Measurements from ENCODE around the gene PCAT6. TPM values are rescaled to one million over a fixed set of nuclear protein-coding genes. Genes with fewer than 3 reads are reported as not detected.
"Not testable (repeated sequence)": the region's sequence is repeated elsewhere in the genome, so short reads cannot be mapped to it uniquely, and the experiment has no call there.

The PCAT6 gene
- 0.33 and 0.47 TPM in 2 replicates for total RNA-seq (2014; rRNA removed; shearing (Covaris generic))

GRCh38 chr1:202810615-202811295, at the start of gene PCAT6:
Gene PCAT6 (plus strand): TSS chr1:202810954.
- peak; percentile 86 for DNase-seq (ENCODE audit: low spot score)

GRCh38 chr1:202762019-202762418, 48.7 kb upstream of the PCAT6 start:
- no peak for DNase-seq (ENCODE audit: low spot score)

- DNase-seq (ENCODE audit: low spot score): no peak
These were observed 45.0 kb upstream of the PCAT6 start for GRCh38 chr1:202765721-202766120.

- DNase-seq (ENCODE audit: low spot score): no peak
These were observed 40.6 kb upstream of the PCAT6 start for GRCh38 chr1:202770135-202770534.

GRCh38 chr1:202781180-202781579, 29.6 kb upstream of the PCAT6 start:
- DNase-seq (ENCODE audit: low spot score): no peak

DNA sequence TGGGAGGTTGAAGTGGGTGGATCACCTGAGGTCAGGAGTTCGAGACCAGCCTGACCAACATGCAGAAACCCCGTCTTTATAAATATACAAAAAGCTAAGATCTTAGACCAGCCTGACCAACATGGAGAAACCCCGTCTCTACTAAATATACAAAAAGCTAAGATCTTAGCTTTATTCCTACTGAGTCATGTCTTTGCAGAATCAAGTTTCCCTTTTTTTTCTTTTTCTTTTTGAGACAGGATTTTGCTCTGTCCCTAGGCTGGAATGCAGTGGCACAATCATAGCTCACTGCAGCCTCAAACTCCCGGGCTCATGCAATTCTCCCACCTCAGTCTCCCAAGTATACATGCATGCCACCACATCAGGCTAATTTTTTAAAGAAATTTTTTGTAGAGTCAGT, 23.9 kb upstream of the PCAT6 start:
- no peak for DNase-seq (ENCODE audit: low spot score)

GRCh38 chr1:202788800-202789199, 22.0 kb upstream of the PCAT6 start:
- no peak for DNase-seq (ENCODE audit: low spot score)

DNA sequence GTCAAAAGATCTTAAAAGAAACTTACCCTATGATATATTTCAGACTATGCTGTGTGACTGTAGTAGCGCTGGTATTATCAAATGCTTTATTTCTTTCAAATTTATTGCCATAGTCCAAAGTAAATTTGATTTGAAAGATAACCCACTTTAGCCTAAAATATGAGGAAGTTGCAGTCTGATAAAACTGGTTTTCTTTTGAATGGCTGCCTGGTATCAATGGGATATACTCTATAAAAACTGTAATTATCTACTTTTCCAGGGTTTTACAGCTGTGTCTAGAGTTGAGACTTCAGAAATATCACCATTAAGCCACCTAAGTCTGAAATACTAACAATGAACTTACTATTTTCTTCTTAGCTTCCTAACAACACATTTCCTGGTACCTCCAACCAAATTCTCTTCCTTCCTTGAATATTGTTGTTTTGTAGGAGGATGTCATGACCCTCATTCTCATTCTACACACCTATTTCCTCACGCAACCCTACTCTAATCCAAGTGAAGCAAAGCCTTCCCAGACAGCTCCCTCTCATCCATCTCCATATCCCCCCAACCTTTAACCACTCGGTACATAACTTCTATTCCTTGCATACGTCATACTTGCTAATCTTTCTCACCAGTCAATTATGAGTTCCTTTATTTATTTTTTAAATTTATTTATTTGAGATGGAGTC, 19.5 kb upstream of the PCAT6 start:
- no peak for DNase-seq (ENCODE audit: low spot score)

DNA sequence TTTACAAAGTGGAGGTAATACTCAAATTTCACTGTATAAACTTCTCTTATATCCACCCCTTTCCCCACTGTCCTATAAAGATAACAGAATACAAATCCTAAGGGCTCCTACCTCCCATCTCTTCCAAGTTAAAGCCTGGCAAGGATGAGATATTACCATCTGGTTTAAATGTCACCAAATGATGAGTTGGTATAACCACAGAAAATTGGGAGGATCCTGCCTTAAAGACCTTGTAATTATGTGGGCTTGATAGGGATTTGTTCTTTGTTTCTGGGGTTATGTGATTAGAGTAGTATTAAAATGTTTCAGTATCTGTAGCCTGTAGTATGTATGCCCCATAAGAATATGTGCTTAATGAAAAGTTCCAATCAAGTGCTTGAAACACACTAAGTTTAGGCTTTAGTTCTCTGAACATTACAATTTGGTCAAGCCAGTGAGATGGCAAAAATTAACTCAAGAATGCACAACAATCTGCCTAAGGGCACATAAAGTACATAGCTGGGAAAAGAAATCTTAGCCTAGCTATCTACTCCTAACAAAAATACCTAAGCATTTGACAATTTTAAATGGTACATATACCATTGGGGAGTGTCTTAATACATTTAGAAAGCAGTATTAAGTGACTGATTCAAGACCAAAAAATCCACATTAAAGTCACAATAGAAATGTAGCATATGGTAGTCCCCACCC, 16.6 kb upstream of the PCAT6 start:
- no peak for DNase-seq (ENCODE audit: low spot score)

DNA sequence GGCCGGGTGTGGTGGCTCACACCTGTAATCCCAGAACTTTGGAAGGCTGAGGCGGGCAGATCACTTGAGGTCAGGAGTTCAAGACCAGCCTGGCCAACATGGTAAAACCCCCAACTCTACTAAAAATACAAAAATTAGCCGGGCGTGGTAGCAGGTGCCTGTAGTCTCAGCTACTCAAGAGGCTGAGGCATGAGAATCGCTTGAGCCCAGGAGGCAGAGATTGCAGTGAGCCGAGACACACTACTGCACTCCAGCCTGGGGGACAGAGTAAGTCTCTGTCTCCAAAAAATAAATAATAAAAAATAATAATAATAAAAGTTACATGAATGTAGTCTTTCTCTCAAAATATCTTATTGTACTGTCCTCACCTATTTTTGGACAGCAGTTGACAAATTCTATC, 15.8 kb upstream of the PCAT6 start:
- not testable (repeated sequence) for DNase-seq (ENCODE audit: low spot score)

DNA sequence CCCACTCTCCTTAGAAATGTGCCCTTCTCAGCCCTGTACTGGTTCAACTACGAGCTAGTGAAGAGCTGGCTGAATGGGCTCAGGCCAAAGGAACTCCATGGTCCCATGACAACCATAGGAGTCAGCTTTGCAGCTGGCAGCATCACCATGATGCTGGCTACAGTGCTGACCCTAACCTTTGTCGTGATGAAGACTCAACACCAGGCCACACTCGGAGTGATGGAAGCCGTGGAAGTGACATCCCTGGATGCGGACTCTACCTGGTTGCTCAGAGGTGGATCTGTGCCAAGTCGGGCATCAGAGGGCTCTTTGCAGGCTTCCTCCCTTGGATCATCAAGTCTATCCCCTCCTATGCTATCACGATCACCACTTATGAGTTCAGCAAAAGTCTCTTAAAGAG, 14.1 kb upstream of the PCAT6 start:
- no peak for DNase-seq (ENCODE audit: low spot score)

GRCh38 chr1:202798260-202798659, 12.5 kb upstream of the PCAT6 start:
- no peak for DNase-seq (ENCODE audit: low spot score)

DNA sequence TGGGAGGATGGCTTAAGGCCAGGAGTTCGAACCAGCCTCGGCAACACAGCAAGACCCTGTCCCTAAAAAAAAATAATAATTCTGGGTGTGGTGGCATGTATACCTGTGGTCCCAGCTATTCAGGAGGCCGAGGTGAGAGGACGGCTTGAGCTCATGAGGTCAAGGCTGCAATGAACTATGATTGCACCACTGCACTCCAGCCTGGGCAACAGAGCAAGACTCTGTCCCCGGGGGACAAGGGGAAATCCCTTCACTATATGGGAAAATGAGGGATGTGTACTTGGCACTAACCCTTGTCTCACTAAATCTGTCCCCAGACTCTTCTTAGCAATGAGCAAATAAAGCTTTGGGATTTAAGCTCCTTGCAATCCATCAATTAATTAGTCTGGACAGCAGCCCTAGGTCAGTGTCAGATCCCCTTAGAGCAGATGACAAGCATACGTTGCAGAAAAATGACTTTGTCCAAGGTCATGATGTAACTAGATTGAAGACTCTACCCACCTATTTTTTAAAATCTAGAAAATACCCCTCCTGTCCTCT, 11.9 kb upstream of the PCAT6 start:
- DNase-seq (ENCODE audit: low spot score): no peak

DNA sequence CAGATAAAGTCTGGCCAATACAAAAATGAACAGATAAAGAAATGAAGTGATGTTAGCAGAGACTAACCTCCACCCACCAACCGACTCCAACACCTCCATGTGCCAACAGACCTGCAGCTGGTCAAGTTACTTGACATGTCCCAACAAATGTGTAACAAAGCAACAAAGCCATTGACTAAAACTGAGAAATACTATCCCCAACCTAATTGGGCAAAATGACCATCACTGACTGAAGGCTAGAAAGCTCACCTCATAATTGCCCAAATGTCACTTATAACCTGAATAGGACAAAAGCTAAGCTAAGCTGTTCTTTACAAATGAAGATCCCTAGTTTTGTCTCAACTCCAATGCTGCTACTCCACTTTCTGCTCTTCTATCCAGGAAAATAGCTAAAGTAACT, 10.0 kb upstream of the PCAT6 start:
- DNase-seq (ENCODE audit: low spot score): no peak

DNA sequence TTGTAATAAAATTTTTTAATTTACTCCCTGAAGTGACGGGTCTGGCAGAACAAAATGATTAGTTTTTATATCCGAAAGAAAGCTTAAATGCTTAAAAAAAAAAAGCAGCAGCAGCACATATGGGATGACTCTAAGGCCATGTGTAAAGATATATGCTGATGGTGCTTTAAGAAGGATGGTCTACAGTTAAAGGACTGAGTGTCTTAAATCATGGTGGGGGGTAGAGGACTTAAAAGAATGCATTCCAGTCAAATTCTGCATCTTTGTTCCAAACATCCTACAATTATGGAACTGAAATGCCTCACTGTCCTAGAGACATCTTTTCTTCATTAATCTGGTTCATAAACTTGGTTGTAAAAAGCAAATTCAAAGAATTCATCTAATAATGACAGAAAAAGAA, 9.6 kb upstream of the PCAT6 start:
- no peak for DNase-seq (ENCODE audit: low spot score)

DNA sequence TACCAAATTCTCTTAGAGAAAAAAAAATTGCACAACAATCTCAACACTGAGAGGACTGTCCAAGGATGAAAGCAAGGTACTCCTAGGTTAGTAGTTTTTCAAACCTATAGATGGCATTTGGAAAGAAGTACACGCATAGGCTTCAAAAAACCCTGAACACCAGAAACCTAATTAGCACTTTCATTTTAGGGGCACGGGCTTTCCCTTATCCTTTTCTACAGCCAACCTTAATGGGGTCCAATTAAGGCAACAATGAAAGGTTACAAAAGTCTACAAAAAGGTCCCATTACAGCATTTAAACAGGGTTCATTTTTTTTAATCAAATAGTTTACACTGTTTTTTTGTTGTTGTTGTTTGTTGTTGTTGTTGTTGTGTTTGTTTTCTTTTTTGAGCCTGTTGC, 8.7 kb upstream of the PCAT6 start:
- DNase-seq (ENCODE audit: low spot score): no peak

DNA sequence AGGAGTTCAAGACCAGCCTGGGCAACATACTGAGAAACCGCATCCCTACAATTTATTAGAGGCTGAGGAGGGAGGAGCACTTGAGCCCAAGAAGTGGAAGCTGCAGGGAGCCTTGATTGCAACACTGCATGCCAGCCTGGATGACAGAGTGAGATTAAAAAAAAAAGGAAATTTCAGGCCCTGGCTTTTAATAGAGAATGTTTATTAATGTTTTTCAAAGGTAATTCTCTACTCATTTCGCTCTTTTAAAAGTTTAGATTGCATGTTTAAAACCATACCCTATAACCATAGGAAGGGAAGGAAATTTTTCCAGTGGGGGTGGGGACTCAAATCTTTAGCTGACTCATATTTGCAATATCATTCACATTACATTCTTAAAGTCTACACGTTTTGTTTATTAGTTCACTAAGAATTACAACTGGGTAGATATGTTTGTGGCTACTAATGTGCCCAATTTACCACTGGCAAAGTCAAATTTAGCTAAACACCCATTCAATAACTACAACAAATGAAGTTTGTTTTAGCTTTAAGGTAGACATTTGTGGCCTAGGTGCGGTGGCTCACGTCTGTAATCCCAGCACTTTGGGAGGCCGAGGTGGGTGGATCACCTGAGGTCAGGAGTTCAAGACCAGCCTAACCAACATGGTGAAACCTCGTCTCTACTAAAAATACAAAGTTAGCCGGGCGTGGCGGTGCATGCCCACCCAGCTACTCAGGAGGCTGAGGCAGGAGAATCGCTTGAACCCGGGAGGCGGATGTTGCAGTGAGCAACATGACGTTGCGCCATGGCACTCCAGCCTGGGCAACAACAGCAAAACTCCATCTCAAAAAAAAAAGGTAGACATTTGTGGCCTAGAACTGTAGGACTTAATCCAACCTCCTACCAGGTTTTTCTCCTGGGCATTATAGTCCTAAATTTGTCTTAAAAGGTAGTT, 7.5 kb upstream of the PCAT6 start:
- DNase-seq (ENCODE audit: low spot score): peak; percentile 82

DNA sequence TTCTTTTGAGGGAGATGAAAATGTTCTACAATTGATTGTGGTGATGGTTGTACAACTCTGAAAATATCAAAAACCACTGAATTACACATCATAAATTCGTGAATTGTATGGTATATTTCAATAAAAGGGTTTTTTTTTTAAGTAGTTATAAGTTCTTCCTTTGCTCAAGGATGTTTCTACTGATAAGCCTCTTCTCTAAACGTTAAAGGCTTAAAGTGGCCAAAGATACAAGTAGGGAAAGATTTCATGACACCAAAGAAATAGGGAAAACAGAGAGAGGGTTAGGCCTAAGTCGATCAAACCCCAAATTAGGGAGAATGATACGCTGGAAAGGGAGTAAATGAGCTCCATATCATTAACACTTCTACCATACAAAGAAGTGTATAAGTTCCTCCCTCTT, 6.6 kb upstream of the PCAT6 start:
- no peak for DNase-seq (ENCODE audit: low spot score)

DNA sequence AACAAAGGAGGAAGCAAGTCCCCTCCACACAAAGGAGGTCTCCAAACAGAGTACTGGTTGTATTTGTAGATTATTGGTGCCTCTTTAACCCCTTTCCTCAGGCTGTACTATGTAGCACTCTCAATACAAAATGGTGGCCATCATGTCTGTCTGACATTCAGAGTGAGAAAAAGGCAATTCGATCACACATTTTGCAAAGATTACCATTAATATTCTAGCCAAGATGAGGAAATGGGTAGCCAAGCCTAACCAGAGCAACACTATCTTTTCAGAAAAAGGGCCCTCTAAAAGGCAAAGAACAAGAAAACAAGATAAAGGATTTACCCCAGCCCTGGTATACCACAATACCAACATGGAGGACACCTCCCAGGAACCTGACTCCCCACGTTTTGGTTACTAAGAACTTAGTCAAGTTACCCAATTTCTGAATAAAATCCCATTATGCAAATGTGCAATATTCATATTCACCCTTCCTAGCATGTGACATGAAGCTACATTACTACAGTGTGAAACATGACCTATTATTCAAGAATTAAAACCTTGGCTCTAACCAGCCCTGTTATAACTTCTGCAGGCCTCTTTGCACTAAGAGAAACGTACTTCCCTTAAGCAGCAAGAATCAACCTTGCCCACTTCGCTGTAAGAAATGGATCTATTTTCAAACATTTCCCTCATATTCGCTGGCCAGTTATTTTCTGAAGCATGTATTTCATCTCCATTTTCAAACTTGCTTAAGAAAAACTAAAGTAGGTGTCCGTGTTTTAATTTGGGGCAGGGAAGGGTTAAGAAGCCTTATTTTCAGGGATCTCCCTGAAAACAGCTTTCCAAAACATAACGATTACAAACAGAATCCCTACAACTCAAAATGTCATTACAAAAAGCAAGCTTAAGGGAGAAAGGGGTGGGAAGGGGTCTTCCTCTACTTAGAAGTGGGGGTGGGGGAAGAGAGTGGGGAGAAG, 4.6 kb upstream of the PCAT6 start:
- DNase-seq (ENCODE audit: low spot score): no peak

- DNase-seq (ENCODE audit: low spot score): no peak
These were observed 3.8 kb upstream of the PCAT6 start for GRCh38 chr1:202806845-202807450.
